GM19099 (cell line): ENCODE data around the gene USP4.

Experiments
- POLR2A ChIP-seq: IDR thresholded peaks from 3 replicates; pipeline ENCODE4 v1.6.1; 2011; ENCODE audit warnings: low read depth; ENCODE audit not compliant: insufficient read length; ENCODE audit errors: extremely low read depth

USP4 gene

DNA sequence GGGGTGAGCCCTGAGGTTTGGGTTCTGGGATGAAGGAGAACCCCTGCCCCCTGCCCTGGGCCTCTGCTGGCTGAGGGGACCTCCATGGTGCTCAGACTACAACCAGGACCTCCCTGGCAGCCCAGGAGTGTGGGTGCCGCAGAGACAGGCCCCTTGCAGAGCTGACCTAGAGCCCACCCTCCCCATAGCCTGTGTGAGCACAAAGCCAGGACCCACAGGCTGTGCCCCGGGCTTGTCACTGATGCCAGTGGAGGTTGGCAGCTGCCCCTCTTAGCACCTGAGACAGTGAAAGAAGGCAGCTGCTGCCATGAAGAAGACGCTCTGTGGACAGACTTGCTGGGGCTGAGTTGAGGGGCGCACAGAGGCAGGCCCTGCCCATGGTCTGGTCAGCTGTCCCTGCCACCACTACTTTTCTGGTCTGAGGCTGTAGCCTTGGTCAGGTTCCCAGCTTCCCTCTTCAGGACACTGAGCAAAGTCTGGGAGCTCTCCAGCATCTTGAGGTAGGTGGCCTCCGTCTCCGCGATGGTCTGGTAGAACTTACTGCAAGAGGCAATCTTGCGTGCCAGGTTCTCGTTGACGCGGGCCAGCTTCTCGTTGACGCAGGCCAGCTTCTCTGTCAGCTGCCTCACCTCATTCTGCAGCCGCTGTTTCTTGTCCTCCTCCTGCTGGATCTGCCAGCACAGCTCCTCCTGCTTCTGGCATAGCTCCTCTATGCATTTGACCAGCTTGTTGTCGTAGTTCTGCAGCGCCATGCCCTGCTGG lies 23.0 kb downstream of the USP4 start:
- no peak for TF ChIP-seq POLR2A

DNA sequence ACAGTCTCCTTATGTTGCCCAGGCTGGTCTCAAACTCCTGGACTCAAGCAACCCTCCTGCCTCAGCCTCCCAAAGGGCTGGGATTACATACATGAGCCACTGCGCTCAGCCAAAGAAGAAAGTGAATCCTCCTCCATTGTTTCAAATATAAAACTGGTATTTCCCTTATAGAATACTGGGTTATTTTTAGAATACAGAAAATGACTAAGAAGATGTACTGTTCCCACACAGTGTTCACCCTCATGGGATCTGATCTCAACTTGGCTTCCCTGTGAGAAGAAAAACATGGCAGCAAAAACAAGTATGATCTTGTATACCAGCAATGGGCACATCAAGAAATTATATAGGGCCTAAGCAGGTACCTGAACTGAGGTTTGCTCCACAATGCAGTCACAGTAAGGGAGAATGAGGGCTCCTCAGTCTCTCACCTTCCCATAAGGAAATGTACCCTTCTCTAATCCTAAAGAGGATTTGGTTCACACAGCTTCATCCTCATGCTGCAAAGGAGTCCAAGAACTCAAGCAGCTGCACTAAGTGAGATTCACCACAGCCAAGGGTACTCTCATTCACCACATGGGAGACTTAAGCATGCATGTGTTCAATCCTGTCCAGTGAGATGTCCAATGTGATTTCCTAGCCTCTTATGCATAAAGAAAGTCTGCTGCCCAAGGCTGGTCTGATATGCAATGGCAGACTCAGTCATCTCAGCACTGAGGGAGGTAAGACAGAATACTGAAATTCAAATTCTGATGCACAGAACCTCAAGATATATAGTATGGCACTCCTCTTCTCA lies 25.8 kb downstream of the USP4 start:
- no peak for TF ChIP-seq POLR2A

- no peak for TF ChIP-seq POLR2A
These were observed 28.6 kb downstream of the USP4 start for GRCh38 chr3:49311283-49311682.

DNA sequence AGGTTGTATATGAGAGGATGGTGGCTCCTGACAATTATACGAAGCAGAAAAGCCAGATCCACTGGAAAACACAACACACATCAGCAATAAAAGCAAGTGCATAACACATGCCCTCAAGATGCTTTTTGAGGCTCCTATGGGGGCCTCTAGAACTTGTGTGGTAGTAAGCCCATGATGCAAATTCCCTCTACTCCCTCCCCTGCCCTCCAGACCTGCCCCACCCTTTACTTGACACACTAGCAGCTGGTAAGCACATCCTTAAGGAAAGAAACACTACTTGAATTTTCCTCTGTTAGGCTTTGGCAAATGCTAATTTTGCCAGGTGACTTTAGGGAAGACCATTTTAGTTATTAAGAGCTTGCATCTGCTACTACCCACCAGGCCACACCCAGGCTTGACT lies 29.2 kb downstream of the USP4 start:
- TF ChIP-seq POLR2A = no peak

DNA sequence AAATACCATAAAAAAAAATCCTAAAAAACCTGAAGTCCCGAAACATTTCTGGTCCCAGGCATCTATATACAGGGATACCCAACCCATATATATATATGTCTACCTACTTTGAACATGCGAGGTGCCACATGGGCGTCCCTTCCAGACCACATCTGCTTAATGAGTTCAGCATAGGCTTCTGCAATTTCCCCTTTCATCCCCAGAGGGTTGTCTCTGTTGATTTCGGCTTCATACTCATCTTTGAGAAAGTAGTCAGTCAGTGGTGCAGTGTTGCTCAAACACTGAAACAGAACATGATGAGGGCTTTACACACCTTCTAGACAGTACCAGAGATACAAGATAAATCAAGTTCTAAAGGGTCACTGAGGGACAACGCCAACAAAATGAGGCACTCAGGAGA lies 34.2 kb downstream of the USP4 start:
- TF ChIP-seq POLR2A = no peak

DNA sequence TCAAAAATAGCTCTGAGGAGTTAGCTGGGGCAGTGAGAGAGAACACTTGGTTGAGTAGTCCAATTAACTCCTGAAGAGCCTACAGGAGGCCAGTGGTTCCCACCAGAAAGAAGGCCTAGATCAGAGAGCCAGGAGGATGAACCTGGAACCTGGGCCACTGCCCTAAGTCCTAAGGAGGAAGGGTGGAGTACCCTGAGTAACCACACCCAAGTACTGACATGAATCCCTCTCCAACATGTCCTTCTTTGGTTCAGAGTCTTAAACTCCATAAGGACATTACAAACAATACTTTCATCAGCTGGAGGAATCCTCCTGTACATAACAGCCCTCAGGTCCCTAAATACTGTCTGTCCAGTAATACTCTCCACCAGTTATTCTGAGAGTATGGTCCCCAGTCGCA lies 37.2 kb downstream of the USP4 start:
- TF ChIP-seq POLR2A = no peak

GRCh38 chr3:49300595-49300994 lies 39.3 kb downstream of the USP4 start:
- no peak for TF ChIP-seq POLR2A

DNA sequence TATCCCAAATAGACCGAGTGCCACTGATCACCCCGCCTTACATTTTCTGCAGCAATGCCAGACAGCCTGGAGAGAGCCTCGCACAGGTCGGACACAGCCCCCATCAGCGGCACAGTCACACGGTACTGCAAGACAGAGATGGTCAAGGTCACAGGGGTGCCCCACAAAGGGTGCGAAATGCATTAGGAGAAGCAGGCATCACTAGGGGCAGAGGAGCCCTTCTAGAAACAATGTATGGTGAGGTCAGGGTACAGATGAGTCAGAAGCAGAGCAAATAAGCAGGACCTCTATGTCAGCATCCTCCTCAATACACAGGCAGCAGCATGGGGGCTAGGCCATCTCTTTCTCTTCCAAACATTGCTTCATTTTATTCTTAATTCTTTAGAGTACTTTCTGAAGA lies 41.3 kb downstream of the USP4 start:
- no peak for TF ChIP-seq POLR2A

DNA sequence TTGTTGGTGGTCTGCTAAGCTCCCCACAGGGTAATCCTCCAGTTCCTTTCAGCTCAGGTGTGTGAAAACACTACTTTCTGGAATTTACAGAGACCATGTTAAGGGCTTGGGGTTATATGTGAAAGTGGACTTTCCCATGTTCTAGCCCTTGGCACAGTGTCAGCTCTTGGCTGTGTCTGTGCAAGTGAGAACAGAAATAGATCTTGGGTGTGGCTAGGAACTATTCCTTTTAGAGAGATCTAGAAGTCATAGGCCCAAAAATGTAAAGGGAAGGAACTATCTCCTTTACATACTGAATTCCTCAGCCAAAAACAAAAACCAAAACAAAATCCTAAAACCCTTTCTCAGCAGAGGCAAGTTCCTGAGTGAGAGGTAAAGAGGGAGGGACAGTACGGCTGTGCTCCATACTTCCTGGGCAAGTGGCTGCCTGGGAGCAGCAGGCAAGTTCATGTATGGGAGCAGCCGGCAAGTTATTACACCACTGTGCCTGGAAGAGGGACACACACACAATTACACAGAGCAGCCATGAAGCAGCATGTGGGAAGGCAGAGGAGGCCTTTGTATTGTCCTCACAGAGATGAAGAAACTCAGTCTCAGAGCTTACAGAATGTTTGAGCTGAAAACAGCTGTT lies 43.0 kb downstream of the USP4 start:
- no peak for TF ChIP-seq POLR2A

GRCh38 chr3:49295489-49296058 lies 44.3 kb downstream of the USP4 start:
- no peak for TF ChIP-seq POLR2A

GRCh38 chr3:49294343-49294742 lies 45.5 kb downstream of the USP4 start:
- no peak for TF ChIP-seq POLR2A

DNA sequence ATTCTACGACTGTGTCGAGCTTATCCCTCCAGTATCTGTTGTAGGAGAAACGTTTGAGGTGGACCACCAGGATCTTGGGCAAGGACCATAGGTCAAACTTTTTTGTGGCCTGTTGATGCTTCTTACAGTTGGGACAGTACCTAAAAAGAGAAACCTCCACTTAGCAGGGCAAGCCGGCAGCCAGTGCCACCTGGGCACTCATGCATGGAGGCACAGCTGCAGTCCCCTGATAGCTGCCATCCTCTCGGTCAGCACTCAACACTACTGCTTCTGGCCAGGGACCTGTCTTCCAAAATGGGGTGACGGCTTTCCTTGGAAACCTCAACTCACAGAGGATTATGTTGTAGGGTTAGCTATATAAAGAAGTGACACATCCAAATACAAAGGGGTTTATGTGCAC lies 55.9 kb downstream of the USP4 start:
- TF ChIP-seq POLR2A = no peak

DNA sequence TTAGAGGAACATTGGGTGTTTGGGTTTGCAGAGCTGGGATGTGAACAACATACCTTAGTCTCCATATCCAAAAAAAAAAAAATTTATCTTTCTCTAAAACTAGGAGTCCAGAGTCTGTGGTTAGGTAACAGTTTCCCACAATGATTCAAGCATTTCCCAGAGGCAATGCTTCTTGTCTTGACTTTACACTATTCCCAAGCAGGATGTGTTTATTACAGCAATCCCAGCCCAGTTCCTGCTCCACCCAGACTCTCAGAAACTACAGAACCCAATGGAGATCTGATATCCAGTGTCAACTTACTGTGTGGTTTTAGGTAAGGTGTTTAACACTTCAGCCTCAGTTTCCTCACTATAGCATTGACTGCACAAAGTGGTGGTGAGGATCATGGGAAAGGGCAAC lies 60.5 kb downstream of the USP4 start:
- no peak for TF ChIP-seq POLR2A

DNA sequence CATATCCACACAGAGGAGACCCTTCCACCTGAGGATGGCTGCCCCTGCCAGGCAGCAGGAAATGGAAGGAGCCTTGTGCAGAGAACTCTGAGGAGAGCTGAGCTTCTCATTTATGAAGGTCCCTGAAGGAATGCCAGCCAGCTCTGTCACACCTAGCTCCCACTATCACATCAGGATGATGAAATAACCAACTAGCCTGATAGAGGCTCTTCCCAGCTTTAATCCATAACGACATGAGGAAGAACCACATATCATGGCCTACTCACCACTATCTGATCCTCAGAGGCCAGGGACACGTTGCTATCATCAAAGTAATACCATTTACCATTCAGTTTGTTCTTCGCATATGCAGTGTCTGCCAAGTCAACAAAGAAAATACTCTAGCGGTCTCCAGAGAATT lies 61.3 kb downstream of the USP4 start:
- no peak for TF ChIP-seq POLR2A

DNA sequence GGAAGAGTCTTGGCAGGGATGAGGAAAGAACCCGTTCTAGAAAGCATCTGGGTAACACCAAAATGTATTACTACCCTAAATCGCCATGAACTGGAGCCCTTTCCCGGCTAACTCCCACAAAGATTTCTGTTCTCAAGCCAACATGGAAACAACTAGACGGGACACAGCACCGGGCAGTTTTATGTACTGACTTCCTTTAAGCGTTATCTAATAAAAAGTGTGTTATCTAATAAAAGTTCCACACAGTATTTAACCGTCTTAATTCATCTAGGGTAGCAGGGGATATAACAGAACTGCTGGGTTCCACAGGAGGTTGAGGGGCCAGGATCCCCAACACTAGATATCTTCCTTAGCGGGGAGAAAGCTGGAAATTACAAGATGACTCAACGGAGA lies 62.5 kb downstream of the USP4 start:
- no peak for TF ChIP-seq POLR2A

- TF ChIP-seq POLR2A = peak; percentile 60
These were observed 63.1 kb downstream of the USP4 start, which contains the start of gene C3orf62 for GRCh38 chr3:49276475-49277382. C3orf62 (minus strand) TSS chr3:49277232; CDS start chr3:49276872, 360 bp downstream.
